ENCODE data around the gene ANGEL2.

Gene ANGEL2, protein sequence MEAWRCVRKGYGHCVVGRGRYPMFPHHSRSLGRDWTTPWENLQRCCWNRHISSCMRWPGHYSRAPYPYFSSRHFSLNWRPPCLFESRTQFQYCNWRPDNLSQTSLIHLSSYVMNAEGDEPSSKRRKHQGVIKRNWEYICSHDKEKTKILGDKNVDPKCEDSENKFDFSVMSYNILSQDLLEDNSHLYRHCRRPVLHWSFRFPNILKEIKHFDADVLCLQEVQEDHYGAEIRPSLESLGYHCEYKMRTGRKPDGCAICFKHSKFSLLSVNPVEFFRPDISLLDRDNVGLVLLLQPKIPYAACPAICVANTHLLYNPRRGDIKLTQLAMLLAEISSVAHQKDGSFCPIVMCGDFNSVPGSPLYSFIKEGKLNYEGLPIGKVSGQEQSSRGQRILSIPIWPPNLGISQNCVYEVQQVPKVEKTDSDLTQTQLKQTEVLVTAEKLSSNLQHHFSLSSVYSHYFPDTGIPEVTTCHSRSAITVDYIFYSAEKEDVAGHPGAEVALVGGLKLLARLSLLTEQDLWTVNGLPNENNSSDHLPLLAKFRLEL

DNA sequence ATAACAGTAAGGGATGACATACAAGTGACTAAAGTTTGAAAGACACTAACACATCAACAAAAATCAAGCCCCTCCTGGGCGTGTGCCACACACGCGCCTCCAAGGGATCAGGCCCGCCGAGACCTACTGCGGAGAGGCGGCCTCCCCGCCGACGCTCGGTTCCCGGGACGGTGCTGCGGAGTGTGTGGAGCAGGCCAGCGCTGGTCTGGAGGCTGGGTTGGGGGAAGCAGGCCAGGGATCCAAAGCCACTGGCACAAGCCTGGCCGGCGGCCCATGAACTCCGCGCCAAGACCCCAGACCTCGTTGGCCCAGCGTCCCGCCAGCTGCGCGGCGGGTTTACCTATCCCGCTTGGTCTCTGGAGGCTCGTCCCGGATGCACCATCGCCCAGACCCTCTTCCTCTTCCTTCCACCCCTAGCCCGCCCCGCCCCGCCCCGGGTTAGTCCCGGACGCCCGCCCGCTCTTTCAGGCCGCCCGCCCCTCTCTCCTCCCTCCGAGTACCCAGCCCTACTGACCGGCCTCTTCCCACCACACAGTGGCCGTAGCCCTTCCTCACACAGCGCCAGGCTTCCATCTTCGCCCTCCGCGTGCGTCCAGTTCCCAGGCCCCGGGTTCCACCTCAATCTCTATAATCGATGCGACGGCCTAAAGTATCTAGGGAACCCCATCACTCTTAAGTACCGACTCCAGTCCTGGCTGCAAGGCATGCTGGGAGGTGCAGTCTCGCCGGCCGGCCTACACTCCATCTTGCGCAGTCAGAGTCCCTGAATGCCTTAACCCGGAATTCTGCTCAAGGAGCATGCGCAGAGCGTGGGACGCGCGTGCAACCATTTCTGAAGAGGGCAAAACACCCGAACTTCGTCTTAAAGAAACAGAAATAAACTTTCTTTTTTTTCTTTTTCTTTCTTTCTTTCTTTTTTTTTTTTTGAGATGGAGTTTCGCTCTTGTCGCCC, at the start of gene ANGEL2:
Gene ANGEL2 (minus strand): TSS at position 769 of the 952 bp plus-strand sequence. CDS start 196 bp downstream, at position 573.
- peak; percentile 98 for ATAC-seq
- TF ChIP-seq ZC3H10 (CRISPR knock-in tag; IDR thresholded peaks at IDR 0.05): 0 out of 2 replicates have a peak, but pooled peaks have one; percentile 26
- no peak for TF ChIP-seq PPARA (CRISPR knock-in tag; IDR thresholded peaks at IDR 0.05; ENCODE audit: borderline replicate concordance)

DNA sequence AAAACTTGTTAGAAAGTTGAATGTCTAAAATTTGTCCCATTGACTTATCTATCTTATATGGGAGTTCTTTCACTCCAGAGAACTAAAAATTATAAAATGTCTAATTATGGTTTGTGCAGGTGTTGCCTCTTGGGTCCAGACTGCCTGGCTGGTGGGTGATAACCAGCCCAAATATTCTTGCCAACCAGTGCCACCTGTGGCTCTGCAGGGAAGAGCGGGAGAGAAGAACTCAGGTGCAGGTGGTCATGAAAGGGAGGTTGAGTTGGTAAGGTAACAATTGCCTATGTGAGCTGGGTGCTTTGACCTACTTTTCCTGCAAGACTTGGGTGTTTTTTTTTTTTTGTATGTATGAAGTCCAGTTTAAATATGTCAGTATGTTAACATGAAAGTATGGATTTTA, 45.6 kb upstream of the ANGEL2 start:
- TF ChIP-seq, protein P1, sequence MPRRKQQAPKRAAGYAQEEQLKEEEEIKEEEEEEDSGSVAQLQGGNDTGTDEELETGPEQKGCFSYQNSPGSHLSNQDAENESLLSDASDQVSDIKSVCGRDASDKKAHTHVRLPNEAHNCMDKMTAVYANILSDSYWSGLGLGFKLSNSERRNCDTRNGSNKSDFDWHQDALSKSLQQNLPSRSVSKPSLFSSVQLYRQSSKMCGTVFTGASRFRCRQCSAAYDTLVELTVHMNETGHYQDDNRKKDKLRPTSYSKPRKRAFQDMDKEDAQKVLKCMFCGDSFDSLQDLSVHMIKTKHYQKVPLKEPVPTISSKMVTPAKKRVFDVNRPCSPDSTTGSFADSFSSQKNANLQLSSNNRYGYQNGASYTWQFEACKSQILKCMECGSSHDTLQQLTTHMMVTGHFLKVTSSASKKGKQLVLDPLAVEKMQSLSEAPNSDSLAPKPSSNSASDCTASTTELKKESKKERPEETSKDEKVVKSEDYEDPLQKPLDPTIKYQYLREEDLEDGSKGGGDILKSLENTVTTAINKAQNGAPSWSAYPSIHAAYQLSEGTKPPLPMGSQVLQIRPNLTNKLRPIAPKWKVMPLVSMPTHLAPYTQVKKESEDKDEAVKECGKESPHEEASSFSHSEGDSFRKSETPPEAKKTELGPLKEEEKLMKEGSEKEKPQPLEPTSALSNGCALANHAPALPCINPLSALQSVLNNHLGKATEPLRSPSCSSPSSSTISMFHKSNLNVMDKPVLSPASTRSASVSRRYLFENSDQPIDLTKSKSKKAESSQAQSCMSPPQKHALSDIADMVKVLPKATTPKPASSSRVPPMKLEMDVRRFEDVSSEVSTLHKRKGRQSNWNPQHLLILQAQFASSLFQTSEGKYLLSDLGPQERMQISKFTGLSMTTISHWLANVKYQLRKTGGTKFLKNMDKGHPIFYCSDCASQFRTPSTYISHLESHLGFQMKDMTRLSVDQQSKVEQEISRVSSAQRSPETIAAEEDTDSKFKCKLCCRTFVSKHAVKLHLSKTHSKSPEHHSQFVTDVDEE (CRISPR knock-in tag; IDR thresholded peaks at IDR 0.05): no peak
- TF ChIP-seq ZNF8 (CRISPR knock-in tag; IDR thresholded peaks at IDR 0.05) (no peak), TOX (CRISPR knock-in tag; IDR thresholded peaks at IDR 0.05; ENCODE audit: borderline replicate concordance) (no peak), ESRRG (CRISPR knock-in tag; IDR thresholded peaks at IDR 0.05) (no peak)
- no peak for ATAC-seq

DNA sequence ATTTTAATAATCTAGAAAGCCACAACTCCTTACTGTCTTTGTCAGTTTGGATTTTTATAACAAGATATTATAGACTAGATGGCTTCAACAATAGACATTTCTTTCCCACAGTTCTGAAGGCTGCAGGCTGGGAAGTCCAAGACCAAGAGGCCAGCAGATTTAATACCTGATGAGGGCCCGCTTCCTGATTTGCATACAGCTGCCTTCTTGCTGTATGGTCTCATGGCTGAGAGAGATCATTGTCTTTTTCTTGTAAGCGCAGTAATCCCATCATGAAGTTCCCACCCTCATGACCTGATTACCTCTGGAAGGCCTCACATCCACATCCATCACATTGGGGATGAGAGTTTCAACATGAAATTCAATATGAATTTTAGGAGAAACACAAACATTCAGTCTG, 45.2 kb upstream of the ANGEL2 start:
- TF ChIP-seq ISL1 (CRISPR knock-in tag; IDR thresholded peaks at IDR 0.05) (no peak), ARNTL (CRISPR knock-in tag; IDR thresholded peaks at IDR 0.05; ENCODE audit: borderline replicate concordance, low read depth) (no peak), ZNF70 (CRISPR knock-in tag; IDR thresholded peaks at IDR 0.05) (no peak), SNAI2 (CRISPR knock-in tag; IDR thresholded peaks at IDR 0.05) (no peak), ZFP30 (CRISPR knock-in tag; IDR thresholded peaks at IDR 0.05) (no peak), BACH2 (CRISPR knock-in tag; IDR thresholded peaks at IDR 0.05; ENCODE audit: borderline replicate concordance) (no peak), ZNF8 (CRISPR knock-in tag; IDR thresholded peaks at IDR 0.05) (no peak), ZFP3 (CRISPR knock-in tag; IDR thresholded peaks at IDR 0.05) (no peak), ZC3H10 (CRISPR knock-in tag; IDR thresholded peaks at IDR 0.05) (no peak), OSR1 (CRISPR knock-in tag; IDR thresholded peaks at IDR 0.05) (no peak), GLIS3 (CRISPR knock-in tag; IDR thresholded peaks at IDR 0.05) (no peak), TCF4 (CRISPR knock-in tag; IDR thresholded peaks at IDR 0.05; ENCODE audit: borderline replicate concordance) (no peak), PPARA (CRISPR knock-in tag; IDR thresholded peaks at IDR 0.05; ENCODE audit: borderline replicate concordance) (no peak)
- TF ChIP-seq, protein P1 (CRISPR knock-in tag; IDR thresholded peaks at IDR 0.05): no peak
- TF ChIP-seq, protein P2, sequence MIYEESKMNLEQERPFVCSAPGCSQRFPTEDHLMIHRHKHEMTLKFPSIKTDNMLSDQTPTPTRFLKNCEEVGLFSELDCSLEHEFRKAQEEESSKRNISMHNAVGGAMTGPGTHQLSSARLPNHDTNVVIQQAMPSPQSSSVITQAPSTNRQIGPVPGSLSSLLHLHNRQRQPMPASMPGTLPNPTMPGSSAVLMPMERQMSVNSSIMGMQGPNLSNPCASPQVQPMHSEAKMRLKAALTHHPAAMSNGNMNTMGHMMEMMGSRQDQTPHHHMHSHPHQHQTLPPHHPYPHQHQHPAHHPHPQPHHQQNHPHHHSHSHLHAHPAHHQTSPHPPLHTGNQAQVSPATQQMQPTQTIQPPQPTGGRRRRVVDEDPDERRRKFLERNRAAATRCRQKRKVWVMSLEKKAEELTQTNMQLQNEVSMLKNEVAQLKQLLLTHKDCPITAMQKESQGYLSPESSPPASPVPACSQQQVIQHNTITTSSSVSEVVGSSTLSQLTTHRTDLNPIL (CRISPR knock-in tag; IDR thresholded peaks at IDR 0.05; ENCODE audit: low read depth): no peak
- TF ChIP-seq, protein P3, sequence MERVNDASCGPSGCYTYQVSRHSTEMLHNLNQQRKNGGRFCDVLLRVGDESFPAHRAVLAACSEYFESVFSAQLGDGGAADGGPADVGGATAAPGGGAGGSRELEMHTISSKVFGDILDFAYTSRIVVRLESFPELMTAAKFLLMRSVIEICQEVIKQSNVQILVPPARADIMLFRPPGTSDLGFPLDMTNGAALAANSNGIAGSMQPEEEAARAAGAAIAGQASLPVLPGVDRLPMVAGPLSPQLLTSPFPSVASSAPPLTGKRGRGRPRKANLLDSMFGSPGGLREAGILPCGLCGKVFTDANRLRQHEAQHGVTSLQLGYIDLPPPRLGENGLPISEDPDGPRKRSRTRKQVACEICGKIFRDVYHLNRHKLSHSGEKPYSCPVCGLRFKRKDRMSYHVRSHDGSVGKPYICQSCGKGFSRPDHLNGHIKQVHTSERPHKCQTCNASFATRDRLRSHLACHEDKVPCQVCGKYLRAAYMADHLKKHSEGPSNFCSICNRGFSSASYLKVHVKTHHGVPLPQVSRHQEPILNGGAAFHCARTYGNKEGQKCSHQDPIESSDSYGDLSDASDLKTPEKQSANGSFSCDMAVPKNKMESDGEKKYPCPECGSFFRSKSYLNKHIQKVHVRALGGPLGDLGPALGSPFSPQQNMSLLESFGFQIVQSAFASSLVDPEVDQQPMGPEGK (CRISPR knock-in tag; IDR thresholded peaks at IDR 0.05; ENCODE audit: borderline replicate concordance): no peak
- TF ChIP-seq, protein P4, sequence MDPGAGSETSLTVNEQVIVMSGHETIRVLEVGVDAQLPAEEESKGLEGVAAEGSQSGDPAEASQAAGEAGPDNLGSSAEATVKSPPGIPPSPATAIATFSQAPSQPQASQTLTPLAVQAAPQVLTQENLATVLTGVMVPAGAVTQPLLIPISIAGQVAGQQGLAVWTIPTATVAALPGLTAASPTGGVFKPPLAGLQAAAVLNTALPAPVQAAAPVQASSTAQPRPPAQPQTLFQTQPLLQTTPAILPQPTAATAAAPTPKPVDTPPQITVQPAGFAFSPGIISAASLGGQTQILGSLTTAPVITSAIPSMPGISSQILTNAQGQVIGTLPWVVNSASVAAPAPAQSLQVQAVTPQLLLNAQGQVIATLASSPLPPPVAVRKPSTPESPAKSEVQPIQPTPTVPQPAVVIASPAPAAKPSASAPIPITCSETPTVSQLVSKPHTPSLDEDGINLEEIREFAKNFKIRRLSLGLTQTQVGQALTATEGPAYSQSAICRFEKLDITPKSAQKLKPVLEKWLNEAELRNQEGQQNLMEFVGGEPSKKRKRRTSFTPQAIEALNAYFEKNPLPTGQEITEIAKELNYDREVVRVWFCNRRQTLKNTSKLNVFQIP (CRISPR knock-in tag; IDR thresholded peaks at IDR 0.05; ENCODE audit: borderline replicate concordance, low read depth): no peak
- TF ChIP-seq, protein P5, sequence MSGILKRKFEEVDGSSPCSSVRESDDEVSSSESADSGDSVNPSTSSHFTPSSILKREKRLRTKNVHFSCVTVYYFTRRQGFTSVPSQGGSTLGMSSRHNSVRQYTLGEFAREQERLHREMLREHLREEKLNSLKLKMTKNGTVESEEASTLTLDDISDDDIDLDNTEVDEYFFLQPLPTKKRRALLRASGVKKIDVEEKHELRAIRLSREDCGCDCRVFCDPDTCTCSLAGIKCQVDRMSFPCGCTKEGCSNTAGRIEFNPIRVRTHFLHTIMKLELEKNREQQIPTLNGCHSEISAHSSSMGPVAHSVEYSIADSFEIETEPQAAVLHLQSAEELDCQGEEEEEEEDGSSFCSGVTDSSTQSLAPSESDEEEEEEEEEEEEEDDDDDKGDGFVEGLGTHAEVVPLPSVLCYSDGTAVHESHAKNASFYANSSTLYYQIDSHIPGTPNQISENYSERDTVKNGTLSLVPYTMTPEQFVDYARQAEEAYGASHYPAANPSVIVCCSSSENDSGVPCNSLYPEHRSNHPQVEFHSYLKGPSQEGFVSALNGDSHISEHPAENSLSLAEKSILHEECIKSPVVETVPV (CRISPR knock-in tag; IDR thresholded peaks at IDR 0.05): no peak
- no peak for ATAC-seq
